Measurements from ENCODE around the gene EPHB3. TPM values are rescaled to one million over a fixed set of nuclear protein-coding genes. Genes with fewer than 3 reads are reported as not detected.

The EPHB3 gene
- total and polyA plus RNA-seq, 9 donors, result 2.1 to 31.0 (median 10.6) TPM

DNA sequence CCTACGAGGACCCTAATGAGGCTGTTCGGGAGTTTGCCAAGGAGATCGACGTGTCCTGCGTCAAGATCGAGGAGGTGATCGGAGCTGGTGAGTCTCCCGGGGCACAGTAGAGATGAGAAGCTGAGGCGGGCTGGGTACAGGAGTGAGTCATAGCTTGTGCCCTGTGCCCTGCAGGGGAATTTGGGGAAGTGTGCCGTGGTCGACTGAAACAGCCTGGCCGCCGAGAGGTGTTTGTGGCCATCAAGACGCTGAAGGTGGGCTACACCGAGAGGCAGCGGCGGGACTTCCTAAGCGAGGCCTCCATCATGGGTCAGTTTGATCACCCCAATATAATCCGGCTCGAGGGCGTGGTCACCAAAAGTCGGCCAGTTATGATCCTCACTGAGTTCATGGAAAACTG is 17.9 kb downstream of the EPHB3 start:
- 87 to 91% (median 90%) methylated on average over 22 of the region's 22 CpGs for WGBS, 3 donors
- Histone ChIP-seq H3K4me3 (no peak overlapping the region), H3K27ac (no peak overlapping the region), H3K4me1 (ENCODE audit: insufficient read depth) (peaks cover 13% of the 10 kb centered on the region), H3K9me3 (no peaks in the 10 kb centered on the region), H3K36me3 (no peaks in the 10 kb centered on the region), H3K27me3 (no peaks in the 10 kb centered on the region)
- intact Hi-C loops (cut with DNase I), result loop anchor here in 1 of 4 donors (5.0 kb wide), 1 partner anchor 138 kb away; no protein-coding TSS in a partner anchor
- TF ChIP-seq POLR2A (IDR thresholded peaks at IDR 0.05), result no peak
- TF ChIP-seq, protein P1, sequence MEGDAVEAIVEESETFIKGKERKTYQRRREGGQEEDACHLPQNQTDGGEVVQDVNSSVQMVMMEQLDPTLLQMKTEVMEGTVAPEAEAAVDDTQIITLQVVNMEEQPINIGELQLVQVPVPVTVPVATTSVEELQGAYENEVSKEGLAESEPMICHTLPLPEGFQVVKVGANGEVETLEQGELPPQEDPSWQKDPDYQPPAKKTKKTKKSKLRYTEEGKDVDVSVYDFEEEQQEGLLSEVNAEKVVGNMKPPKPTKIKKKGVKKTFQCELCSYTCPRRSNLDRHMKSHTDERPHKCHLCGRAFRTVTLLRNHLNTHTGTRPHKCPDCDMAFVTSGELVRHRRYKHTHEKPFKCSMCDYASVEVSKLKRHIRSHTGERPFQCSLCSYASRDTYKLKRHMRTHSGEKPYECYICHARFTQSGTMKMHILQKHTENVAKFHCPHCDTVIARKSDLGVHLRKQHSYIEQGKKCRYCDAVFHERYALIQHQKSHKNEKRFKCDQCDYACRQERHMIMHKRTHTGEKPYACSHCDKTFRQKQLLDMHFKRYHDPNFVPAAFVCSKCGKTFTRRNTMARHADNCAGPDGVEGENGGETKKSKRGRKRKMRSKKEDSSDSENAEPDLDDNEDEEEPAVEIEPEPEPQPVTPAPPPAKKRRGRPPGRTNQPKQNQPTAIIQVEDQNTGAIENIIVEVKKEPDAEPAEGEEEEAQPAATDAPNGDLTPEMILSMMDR (IDR thresholded peaks at IDR 0.05), result no peak
- TF ChIP-seq EP300 (IDR thresholded peaks at IDR 0.05), result no peak
- DNase-seq, result peak in 1 of 5 donors; percentile 38

DNA sequence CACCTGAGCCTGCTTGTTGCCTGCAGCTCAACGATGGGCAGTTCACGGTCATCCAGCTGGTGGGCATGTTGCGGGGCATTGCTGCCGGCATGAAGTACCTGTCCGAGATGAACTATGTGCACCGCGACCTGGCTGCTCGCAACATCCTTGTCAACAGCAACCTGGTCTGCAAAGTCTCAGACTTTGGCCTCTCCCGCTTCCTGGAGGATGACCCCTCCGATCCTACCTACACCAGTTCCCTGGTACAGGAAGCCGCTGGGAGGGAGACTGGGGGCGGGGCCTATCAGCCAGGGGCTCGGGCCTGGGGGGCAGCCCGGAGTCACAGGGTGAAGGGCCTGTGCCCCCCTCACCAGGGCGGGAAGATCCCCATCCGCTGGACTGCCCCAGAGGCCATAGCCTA is 18.8 kb downstream of the EPHB3 start:
- Histone ChIP-seq H3K4me1 (ENCODE audit: insufficient read depth) (peaks cover 13% of the 10 kb centered on the region), H3K4me3 (no peak overlapping the region), H3K36me3 (no peaks in the 10 kb centered on the region), H3K9me3 (no peaks in the 10 kb centered on the region), H3K27me3 (no peaks in the 10 kb centered on the region), H3K27ac (no peak overlapping the region)
- TF ChIP-seq, protein P1 (IDR thresholded peaks at IDR 0.05), result no peak
- TF ChIP-seq POLR2A (IDR thresholded peaks at IDR 0.05), result no peak
- no peak for TF ChIP-seq EP300 (IDR thresholded peaks at IDR 0.05)
- DNase-seq, result peak in 1 of 5 donors; percentile 31
- WGBS, 3 donors, result 86 to 93% (median 90%) methylated on average over 16 of the region's 16 CpGs
- intact Hi-C loops (cut with DNase I), result no loop called here

DNA sequence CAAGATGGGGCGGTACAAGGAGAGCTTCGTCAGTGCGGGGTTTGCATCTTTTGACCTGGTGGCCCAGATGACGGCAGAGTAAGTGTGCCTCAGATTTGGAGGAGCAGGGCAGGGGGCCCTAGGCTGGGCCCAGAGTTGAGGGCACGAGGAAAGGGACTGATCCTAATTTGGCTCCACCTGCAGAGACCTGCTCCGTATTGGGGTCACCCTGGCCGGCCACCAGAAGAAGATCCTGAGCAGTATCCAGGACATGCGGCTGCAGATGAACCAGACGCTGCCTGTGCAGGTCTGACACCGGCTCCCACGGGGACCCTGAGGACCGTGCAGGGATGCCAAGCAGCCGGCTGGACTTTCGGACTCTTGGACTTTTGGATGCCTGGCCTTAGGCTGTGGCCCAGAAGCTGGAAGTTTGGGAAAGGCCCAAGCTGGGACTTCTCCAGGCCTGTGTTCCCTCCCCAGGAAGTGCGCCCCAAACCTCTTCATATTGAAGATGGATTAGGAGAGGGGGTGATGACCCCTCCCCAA is 19.8 kb downstream of the EPHB3 start:
- Histone ChIP-seq H3K4me3 (no peak overlapping the region), H3K4me1 (ENCODE audit: insufficient read depth) (peaks cover 13% of the 10 kb centered on the region), H3K36me3 (no peaks in the 10 kb centered on the region), H3K27me3 (no peaks in the 10 kb centered on the region), H3K9me3 (no peaks in the 10 kb centered on the region), H3K27ac (no peak overlapping the region)
- 76 to 82% (median 77%) methylated on average over 15 of the region's 15 CpGs for WGBS, 3 donors
- peak in 1 of 5 donors; percentile 48 for DNase-seq
- TF ChIP-seq EP300 (IDR thresholded peaks at IDR 0.05), result no peak
- TF ChIP-seq, protein P1 (IDR thresholded peaks at IDR 0.05), result no peak
- intact Hi-C loops (cut with DNase I), result no loop called here

DNA sequence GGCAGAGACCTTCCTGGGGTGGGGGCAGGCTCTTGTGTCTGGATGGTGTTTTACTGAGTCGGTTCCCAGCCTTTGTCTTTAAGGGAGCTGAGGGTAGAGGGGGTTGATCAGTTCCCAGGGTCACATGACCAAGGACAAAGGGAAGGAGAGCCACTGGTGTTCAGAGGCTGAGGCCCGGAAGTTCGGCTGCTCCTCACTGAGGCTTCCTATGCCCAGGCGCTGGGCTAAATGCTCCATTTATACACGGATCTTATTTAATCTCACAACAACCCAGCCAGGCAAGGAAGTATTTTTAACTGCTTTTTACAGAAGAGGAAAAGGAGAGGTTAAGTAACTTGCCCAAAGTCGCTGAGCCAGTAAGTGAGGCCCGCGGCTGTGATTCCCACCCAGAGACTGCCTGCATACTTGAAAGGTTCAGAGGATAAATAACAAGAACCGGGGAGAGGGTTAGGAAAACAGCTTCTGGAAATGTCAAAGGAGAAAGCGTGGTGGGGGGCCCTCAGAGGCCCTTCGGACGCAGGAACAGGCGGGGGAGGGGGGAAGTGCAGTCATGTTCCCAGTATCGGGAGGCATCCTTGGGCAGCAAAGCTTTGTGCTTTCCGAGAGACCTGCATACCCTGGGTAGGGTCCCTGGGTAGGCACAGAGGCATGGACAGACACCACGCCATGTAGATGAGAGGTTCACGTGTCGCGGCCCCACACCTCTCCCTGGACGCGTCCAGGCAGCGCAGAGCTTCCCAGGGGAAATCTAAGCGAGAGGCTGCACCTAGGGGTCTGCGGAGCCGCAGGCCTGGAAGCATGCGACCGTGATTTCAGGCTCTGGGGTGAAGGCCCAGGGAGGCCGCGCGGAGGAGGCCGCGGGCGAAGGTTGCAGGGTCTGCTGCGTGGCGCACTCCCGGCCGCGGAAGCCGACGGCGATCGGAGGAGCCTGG is 21.3 kb downstream of the EPHB3 start:
- H3K36me3 ChIP-seq, result no peaks in the 10 kb centered on the region
- WGBS, 3 donors, result 10 to 20% (median 13%) methylated on average over 41 to 42 of the region's 42 CpGs
- peak overlapping the region; percentile 83 to 86 for H3K27ac ChIP-seq
- intact Hi-C loops (cut with DNase I), result no loop called here
- no peaks in the 10 kb centered on the region for H3K9me3 ChIP-seq
- H3K4me3 ChIP-seq, result peak overlapping the region; percentile 42
- DNase-seq, result peak in 3 of 5 donors; percentile 56 to 64 (median 58)
- H3K4me1 ChIP-seq (ENCODE audit: insufficient read depth), result peaks cover 13% of the 10 kb centered on the region
- no peak for TF ChIP-seq POLR2A (IDR thresholded peaks at IDR 0.05)
- TF ChIP-seq EP300 (IDR thresholded peaks at IDR 0.05), result no peak
- TF ChIP-seq, protein P1 (IDR thresholded peaks at IDR 0.05), result no peak
- no peaks in the 10 kb centered on the region for H3K27me3 ChIP-seq
